Heart left ventricle (tissue), 13 donors: ENCODE measurements around the gene CCHCR1.
"Not testable (repeated sequence)": the region's sequence is repeated elsewhere in the genome, so short reads cannot be mapped to it uniquely, and the experiment has no call there.

Experiments used
- CTCF ChIP-seq, 12 donors: fragments of 200-600 bp; sonication (generic) in 4 of 12; IDR thresholded peaks; one replicate each; pipeline versions ENCODE4 v1.5.0 to v1.8.0; 2018 to 2022; ENCODE audit warnings: antibody characterized with exemption in 12 of 12, mild to moderate bottlenecking in 5 of 12
- POLR2A ChIP-seq, 2 donors: fragments of 450-650 bp; IDR thresholded peaks; one replicate each; pipeline ENCODE4 v1.6.1; 2017; ENCODE audit warnings: antibody characterized with exemption in 2 of 2, mild to moderate bottlenecking in 2 of 2, moderate library complexity in 2 of 2
- donor health status: ischemic (EF 13 %, LVEDD 7.1; RV severe dilation, severe dysfunction).
- donor health status: DM: no; HTN: yes; CAD: no.
- donor health status: DM: no; HTN: no; CAD: no.
- donor health status: ischemic (EF 25% LVEDD 6.9; RV normal size, moderate dysfunction).
- donor health status: ischemic (EF 25% LVEDD 5.7; RV mildly dilated, moderate dysfunction).
- donor health status: ischemic (EF 35%, LVEDD 5.7; RV mildly dilated, moderate dysfunction).
- donor health status: nonischemic (EF 11% LVEDD 7.7; RV severe dilation, severe dysfunction).
- donor health status: DM: yes; HTN: yes; CAD: no.
- donor health status: PGD.
- donor health status: ischemic (EF 29% LVEDD 5.4; RV normal size, mild dysfunction).
- donor health status: nonischemic (EF 23%, LVEDD 6.1; RV moderate dilation, normal function).

GRCh38 chr6:31185695-31186051, 28.1 kb upstream of the CCHCR1 start:
- TF ChIP-seq CTCF, POLR2A (IDR thresholded peaks at IDR 0.05): not testable (repeated sequence)
